Naive thymus-derived CD4-positive, alpha-beta T cell (primary cell): ENCODE measurements around the gene DNASE1L2. TPM values are rescaled to one million over a fixed set of nuclear protein-coding genes. Genes with fewer than 3 reads are reported as not detected.

Experiments
- ATAC-seq: fragments of 150-1000 bp; cut with Tn5 transposase; 2 replicates; pipeline ENCODE4 v1.10.0; 2021; ENCODE audit warnings: mild to moderate bottlenecking, moderate library complexity
- CTCF ChIA-PET: fragments of 350-600 bp; sonication (Branson Sonifier 250); formaldehyde crosslinking; loops from one replicate; lab custom pipeline; 2021; ENCODE audit warnings: antibody characterized with exemption; lab: Charles Lee
- POLR2A ChIA-PET: fragments of 350-600 bp; sonication (Branson Sonifier 250); formaldehyde crosslinking; loops from one replicate; lab custom pipeline; 2021; ENCODE audit warnings: antibody characterized with exemption, inconsistent platforms; lab: Charles Lee
- DNase-seq, 9 donors: peaks; one replicate each; pipeline versions ENCODE4 v3.0.0 to v3.0.0-alpha.2; 2020 to 2022; ENCODE audit warnings: mixed read lengths in 1 of 9
- H3K27ac ChIP-seq: one replicate; pipeline ENCODE4 v1.7.0; 2013; ENCODE audit warnings: mild to moderate bottlenecking, low read depth, low read length, moderate library complexity
- H3K27me3 ChIP-seq, 2 donors: one replicate each; pipeline ENCODE4 v1.7.0; 2013; ENCODE audit warnings: low read length in 2 of 2, mild to moderate bottlenecking in 2 of 2, moderate library complexity in 2 of 2; ENCODE audit not compliant: control insufficient read depth in 2 of 2, insufficient read depth in 2 of 2
- H3K36me3 ChIP-seq, 3 experiments: 1 replicate in 2 of 3; 2 replicates in 1 of 3; pipeline ENCODE4 v1.7.0; 2013; ENCODE audit warnings: low read length in 3 of 3, mild to moderate bottlenecking in 3 of 3, moderate library complexity in 1 of 3; ENCODE audit not compliant: insufficient read depth in 3 of 3, control insufficient read depth in 2 of 3
- H3K4me1 ChIP-seq, 2 donors: one replicate each; pipeline ENCODE4 v1.7.0; 2013; ENCODE audit warnings: low read length in 2 of 2, mild to moderate bottlenecking in 2 of 2, moderate library complexity in 1 of 2; ENCODE audit not compliant: control insufficient read depth in 2 of 2, insufficient read depth in 2 of 2
- H3K4me3 ChIP-seq: 2 replicates; pipeline ENCODE4 v1.7.0; 2013; ENCODE audit warnings: mild to moderate bottlenecking, low read length
- H3K9me3 ChIP-seq, 3 experiments: 1 replicate in 2 of 3; 2 replicates in 1 of 3; pipeline ENCODE4 v1.7.0; 2013; ENCODE audit warnings: low read length in 3 of 3; ENCODE audit not compliant: control insufficient read depth in 2 of 3
- H3K27ac Mint-ChIP-seq, 9 donors: one replicate each; pipeline ENCODE4 v1.8.0; 2020 to 2022; ENCODE audit warnings: mixed read lengths in 9 of 9, mild to moderate bottlenecking in 8 of 9, moderate library complexity in 5 of 9, inconsistent platforms in 2 of 9
- H3K27me3 Mint-ChIP-seq, 5 donors: one replicate each; pipeline ENCODE4 v1.8.0; 2021 to 2022; ENCODE audit warnings: mixed read lengths in 5 of 5, mild to moderate bottlenecking in 1 of 5
- H3K36me3 Mint-ChIP-seq, 5 donors: one replicate each; pipeline ENCODE4 v1.8.0; 2020 to 2022; ENCODE audit warnings: mixed read lengths in 5 of 5, mild to moderate bottlenecking in 3 of 5, inconsistent platforms in 1 of 5
- H3K4me1 Mint-ChIP-seq, 7 donors: one replicate each; pipeline ENCODE4 v1.8.0; 2020 to 2022; ENCODE audit warnings: mixed read lengths in 7 of 7, mild to moderate bottlenecking in 3 of 7, inconsistent platforms in 1 of 7
- H3K4me3 Mint-ChIP-seq, 10 donors: one replicate each; pipeline ENCODE4 v1.8.0; 2020 to 2022; ENCODE audit warnings: mild to moderate bottlenecking in 10 of 10, mixed read lengths in 10 of 10, moderate library complexity in 6 of 10, inconsistent platforms in 2 of 10
- H3K9me3 Mint-ChIP-seq, 11 donors: one replicate each; pipeline ENCODE4 v1.8.0; 2020 to 2022; ENCODE audit warnings: mixed read lengths in 11 of 11, mild to moderate bottlenecking in 4 of 11, inconsistent platforms in 1 of 11, moderate library complexity in 1 of 11
- intact Hi-C, 2 donors: fragments of 100-400 bp; cut with micrococcal nuclease; formaldehyde crosslinking; loops; one replicate each; pipeline ENCODE4 v1.15.1; 2023
- polyA plus RNA-seq, 2 donors: library from polyadenylated mRNA; unstranded; fragments of 300-500 nt; fragmentation: Illumina TruSeq; gene quantifications; one replicate each; pipeline ENCODE4 v1.2.3, GENCODE V29; 2021
- total RNA-seq, 6 experiments: library from RNA in 5 of 6; stranded (reverse) in 5 of 6; gene quantifications; 1 replicate in 5 of 6; 2 replicates in 1 of 6; pipeline ENCODE4 v1.2.3 and lab custom pipeline; 2021 to 2026

The DNASE1L2 gene
- total and polyA plus RNA-seq, 7 experiments from 2014 or later: 0.34 to 3.8 (median 2.2) TPM; not detected in 2

DNA sequence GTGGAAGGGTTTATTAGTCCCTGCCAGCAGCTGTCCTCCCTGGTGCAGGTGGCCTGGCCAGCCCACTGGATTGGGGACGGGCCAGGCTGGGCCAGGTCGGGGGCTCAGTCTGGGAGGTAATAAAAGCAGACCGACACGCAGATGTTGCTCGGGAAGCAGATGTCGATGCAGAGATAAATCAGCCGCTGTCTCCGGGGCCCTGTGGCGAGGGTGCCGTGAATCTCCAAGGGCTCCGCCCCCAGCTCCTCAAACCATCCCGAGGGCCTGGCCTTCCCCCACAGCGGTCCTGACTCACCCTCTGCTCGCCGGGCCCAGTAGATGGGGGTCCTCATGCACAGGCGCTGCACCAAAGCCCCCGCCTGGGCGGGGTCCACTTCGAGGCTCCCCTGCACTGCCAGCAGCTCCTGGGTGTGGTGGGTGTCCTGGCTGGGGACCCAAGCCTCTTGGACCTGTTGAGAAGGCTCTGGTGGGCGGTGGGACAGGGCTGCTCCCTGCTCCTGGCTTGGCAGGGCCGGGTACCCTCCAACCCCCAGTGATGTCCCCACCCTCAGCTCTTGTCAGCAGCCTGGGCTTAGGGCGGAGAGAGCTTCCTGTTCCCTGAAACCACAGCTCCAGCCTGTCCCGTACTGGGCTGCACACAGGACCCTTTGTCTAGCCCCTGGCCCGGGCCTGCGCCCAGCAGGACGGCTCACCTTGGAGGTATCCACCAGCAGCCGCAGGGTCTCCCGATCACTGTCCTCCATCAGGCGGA is 26.8 kb upstream of the DNASE1L2 start:
- ChIA-PET CTCF (interaction anchor here (0.5 to 1.5 kb wide), 2 partner anchors 43 to 82 kb away, joined by 3 read pairs; partner anchors contain the start of gene ECI1), POLR2A (interaction anchor here (1.0 kb wide), 1 partner anchor 16 kb away, joined by 3 read pairs; no protein-coding TSS in a partner anchor)
- no peak for ATAC-seq
- Histone ChIP-seq H3K27me3 (no peaks in the 10 kb centered on the region), H3K36me3 (peaks cover 0 to 37% (median 9%) of the 10 kb centered on the region in 3 experiments), H3K27ac (no peak overlapping the region), H3K4me1 (peaks cover 27% of the 10 kb centered on the region in 2 donors), H3K9me3 (no peaks in the 10 kb centered on the region), H3K4me3 (no peak overlapping the region)
- Mint-ChIP-seq H3K27ac (no peak overlapping the region), H3K4me3 (no peak overlapping the region), H3K4me1 (peaks cover 15 to 42% (median 34%) of the 10 kb centered on the region in 7 donors), H3K9me3 (peaks cover 0 to 3% (median 0%) of the 10 kb centered on the region in 11 donors), H3K36me3 (peaks cover 0 to 10% (median 6%) of the 10 kb centered on the region in 5 donors), H3K27me3 (no peaks in the 10 kb centered on the region)
- intact Hi-C loops: loop anchor here (5.0 to 10.0 kb wide), 2 partner anchors 52 to 55 kb away; partner anchors contain the start of genes RNPS1 (in 1 of the 2) and TRAF7 (in 1 of the 2)
- DNase-seq: no peak

DNA sequence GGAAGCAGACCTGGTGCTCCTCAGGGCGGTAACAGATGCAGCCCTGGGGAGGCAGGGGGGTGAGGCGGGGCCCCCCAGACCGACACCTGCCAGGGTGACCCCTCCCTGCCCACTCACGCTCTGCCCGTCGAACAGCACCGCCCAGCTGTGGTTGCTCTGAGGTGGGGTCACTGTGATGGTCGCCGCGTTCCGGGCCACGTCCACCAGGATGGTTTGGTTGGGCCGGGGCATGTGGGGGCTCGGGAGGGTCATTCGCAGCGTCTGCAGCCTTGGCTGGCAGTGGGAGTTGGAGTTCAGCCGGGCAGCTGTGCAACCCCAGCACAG is 26.3 kb upstream of the DNASE1L2 start:
- Mint-ChIP-seq H3K27ac (no peak overlapping the region), H3K9me3 (peaks cover 0 to 1% (median 0%) of the 10 kb centered on the region in 11 donors), H3K4me1 (peaks cover 11 to 38% (median 30%) of the 10 kb centered on the region in 7 donors), H3K36me3 (peaks cover 0 to 8% (median 6%) of the 10 kb centered on the region in 5 donors), H3K27me3 (no peaks in the 10 kb centered on the region), H3K4me3 (no peak overlapping the region)
- Histone ChIP-seq H3K27ac (no peak overlapping the region), H3K36me3 (peaks cover 0 to 37% (median 9%) of the 10 kb centered on the region in 3 experiments), H3K4me1 (peaks cover 22 to 27% of the 10 kb centered on the region in 2 donors), H3K27me3 (no peaks in the 10 kb centered on the region), H3K9me3 (no peaks in the 10 kb centered on the region), H3K4me3 (no peak overlapping the region)
- no peak for DNase-seq
- CTCF ChIA-PET: interaction anchor here (0.5 to 1.5 kb wide), 2 partner anchors 42 to 82 kb away, joined by 3 read pairs; partner anchors contain the start of gene ECI1
- no peak for ATAC-seq
- intact Hi-C loops: no loop called here
- POLR2A ChIA-PET: interaction anchor here (1.0 kb wide), 1 partner anchor 15 kb away, joined by 3 read pairs; no protein-coding TSS in a partner anchor

DNA sequence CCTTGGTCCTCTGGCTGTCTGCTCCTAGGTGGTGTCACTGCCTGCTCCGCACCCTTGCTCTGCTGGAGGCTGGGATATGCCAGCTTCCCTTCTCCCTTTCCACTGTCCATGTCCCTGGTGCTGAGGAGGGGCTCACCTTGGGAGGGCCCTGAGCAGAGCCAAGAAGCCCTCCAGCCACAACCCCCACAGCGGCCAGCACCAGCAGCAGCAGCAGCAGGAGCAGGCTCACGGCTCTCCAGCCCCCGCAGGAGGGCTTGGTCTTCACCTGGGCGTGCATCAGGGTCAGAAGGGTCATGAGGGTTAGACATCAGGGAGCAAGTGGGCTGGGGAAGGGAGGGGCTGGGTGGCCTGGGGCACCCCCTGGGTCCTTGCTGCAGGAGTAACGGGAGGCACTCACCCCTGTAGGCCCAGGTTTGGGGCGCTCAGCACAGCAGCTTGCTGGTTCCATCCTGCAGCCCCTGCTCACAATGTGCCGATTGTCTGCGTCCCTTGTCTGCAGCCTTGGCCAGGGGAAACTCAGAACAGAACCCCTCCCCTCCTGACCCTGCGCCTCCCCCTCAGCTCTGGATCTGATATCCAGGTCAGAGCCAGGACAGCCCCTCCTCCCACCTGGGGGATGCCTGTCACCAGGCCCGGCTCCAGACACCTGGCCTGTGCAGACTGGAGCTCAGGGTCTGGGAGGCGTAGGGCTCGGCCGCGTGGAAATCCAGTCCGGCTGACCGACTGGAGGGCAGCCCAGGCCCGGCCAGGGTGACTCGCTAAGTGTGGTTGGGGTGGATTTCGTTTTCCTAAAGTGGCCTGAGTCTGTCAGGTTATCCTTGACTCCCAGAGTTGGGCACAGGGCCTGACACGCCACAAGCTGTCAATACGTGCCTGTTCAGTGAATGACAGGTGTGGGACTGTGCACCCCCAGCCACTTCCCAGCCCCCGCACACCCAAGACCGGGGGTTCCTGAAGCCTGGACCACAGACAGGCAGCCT is 25.6 kb upstream of the DNASE1L2 start, which contains the start of gene BRICD5:
TSS of gene BRICD5 (minus strand) at position 478 of the 980 bp plus-strand sequence. CDS start at position 448, 30 bp downstream.
- H3K27ac ChIP-seq: no peak within 1 kb of the TSS
- Mint-ChIP-seq H3K4me3 (no peak within 1 kb of the TSS), H3K27me3 (no peaks in the 10 kb centered on the region), H3K27ac (peak within 1 kb of the TSS in 1 of 9 donors; percentile 28), H3K36me3 (peaks cover 0 to 8% (median 6%) of the 10 kb centered on the region in 5 donors), H3K4me1 (peaks cover 11 to 38% (median 32%) of the 10 kb centered on the region in 7 donors), H3K9me3 (peaks cover 0 to 1% (median 0%) of the 10 kb centered on the region in 11 donors)
- intact Hi-C loops: no loop called here
- ChIA-PET CTCF (interaction anchor here (0.6 to 1.5 kb wide), 2 partner anchors 17 to 41 kb away, joined by 3 read pairs; partner anchors contain the start of gene ECI1), POLR2A (interaction anchor here (1.0 to 1.3 kb wide), 2 partner anchors 14 to 55 kb away, joined by 3 read pairs; partner anchors contain the start of gene TRAF7)
- H3K9me3 ChIP-seq: no peaks in the 10 kb centered on the region
- H3K4me1 ChIP-seq: peaks cover 20 to 27% of the 10 kb centered on the region in 2 donors
- H3K4me3 ChIP-seq: no peak within 1 kb of the TSS
- DNase-seq: no peak
- peaks cover 0 to 37% (median 9%) of the 10 kb centered on the region in 3 experiments for H3K36me3 ChIP-seq
- H3K27me3 ChIP-seq: no peaks in the 10 kb centered on the region
- ATAC-seq: no peak

DNA sequence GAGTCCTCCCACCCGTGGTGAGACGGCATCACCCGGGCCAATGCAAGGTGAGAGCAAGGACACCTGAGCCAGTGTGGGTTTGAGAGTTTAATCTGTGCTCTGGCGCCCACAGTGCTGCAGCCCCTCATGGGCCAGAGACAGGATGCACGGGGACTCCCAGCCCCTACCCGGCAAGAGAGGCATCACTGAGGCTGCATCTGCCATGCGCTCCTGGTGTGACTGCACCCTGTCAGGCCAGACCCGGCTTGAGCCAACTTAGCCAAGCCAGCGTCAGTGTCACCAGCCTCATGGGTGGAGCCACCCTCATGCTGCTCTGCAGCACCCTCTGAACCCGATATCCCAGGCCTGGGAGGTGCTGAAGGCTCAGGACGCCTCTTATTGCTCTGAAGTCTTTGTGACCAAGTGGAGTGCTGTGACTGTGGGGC is 24.3 kb upstream of the DNASE1L2 start:
- Mint-ChIP-seq H3K27me3 (no peaks in the 10 kb centered on the region), H3K36me3 (peaks cover 0 to 7% (median 5%) of the 10 kb centered on the region in 5 donors), H3K27ac (peak overlapping the region in 2 of 9 donors; percentile 12 to 28), H3K4me3 (peak overlapping the region in 4 of 10 donors; percentile 25 to 51 (median 40)), H3K9me3 (peaks cover 0 to 1% (median 0%) of the 10 kb centered on the region in 11 donors), H3K4me1 (peaks cover 11 to 31% (median 25%) of the 10 kb centered on the region in 7 donors)
- DNase-seq (no peak), ATAC-seq (no peak)
- intact Hi-C loops: no loop called here
- Histone ChIP-seq H3K9me3 (no peaks in the 10 kb centered on the region), H3K27me3 (no peaks in the 10 kb centered on the region), H3K27ac (no peak overlapping the region), H3K4me1 (peaks cover 14 to 16% of the 10 kb centered on the region in 2 donors), H3K4me3 (no peak overlapping the region), H3K36me3 (peaks cover 0 to 34% (median 9%) of the 10 kb centered on the region in 3 experiments)
- CTCF ChIA-PET: no interaction called here
- POLR2A ChIA-PET: interaction anchor here (1.3 kb wide), 1 partner anchor 57 kb away, joined by 3 read pairs; the partner anchor contains the start of gene TRAF7

DNA sequence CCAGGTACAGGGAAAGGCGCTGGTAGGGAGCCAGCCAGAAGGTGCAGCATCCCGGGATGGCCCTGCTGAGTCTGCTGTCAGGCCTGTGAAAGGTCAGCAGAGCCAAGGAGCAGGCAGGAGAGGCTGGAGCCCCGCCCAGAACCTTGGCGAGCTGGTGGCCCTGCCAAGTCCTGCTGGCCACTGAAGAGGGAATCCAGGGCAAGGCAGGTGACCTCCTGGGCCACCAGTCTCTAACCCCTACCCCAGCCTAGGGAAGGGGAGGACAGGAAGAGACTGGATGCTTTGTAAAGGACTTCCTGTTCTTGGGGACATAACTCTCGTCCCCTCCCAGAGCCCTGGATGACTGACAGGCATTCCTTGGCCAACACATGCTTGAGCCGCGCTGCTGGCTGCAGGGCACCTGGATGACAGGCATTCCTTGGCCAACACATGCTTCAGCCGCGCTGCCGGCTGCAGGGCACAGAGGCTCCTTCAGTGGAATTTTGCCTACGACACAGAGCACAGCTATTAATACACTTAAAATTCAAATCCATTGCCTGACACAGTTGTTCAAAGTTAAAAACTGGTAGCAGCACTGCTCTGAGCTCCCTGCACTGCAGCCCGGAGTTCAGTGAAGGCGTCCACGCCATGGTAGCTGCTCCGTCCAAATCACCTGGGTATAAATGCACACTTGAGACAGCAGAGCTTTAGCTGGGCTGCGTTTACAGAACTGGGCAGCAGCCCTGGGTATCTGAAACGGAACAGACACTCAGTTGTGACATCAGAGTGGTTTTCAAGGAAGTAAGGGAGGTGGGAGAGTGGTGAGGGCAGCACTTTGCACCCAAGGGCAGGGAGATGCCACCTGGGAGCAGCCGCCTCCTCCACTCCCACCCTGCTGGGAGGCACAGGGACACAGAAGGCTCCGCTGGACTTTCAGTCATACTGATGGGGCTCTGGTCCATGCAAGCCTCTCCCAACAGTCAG is 23.6 kb upstream of the DNASE1L2 start:
- DNase-seq (no peak), ATAC-seq (no peak)
- H3K4me1 ChIP-seq: peaks cover 14 to 16% of the 10 kb centered on the region in 2 donors
- no peak overlapping the region for H3K27ac ChIP-seq
- peaks cover 11 to 24% (median 20%) of the 10 kb centered on the region in 7 donors for H3K4me1 Mint-ChIP-seq
- peaks cover 0 to 1% (median 0%) of the 10 kb centered on the region in 11 donors for H3K9me3 Mint-ChIP-seq
- no peaks in the 10 kb centered on the region for H3K27me3 Mint-ChIP-seq
- CTCF ChIA-PET: no interaction called here
- H3K27me3 ChIP-seq: no peaks in the 10 kb centered on the region
- H3K36me3 ChIP-seq: peaks cover 0 to 27% (median 6%) of the 10 kb centered on the region in 3 experiments
- no peak overlapping the region for H3K4me3 ChIP-seq
- H3K9me3 ChIP-seq: no peaks in the 10 kb centered on the region
- H3K36me3 Mint-ChIP-seq: peaks cover 0 to 4% (median 2%) of the 10 kb centered on the region in 5 donors
- POLR2A ChIA-PET: interaction anchor here (0.9 kb wide), 1 partner anchor 9 kb away, joined by 3 read pairs; no protein-coding TSS in a partner anchor
- intact Hi-C loops: no loop called here
- peak overlapping the region; percentile 65 to 81 (median 76) for H3K4me3 Mint-ChIP-seq
- H3K27ac Mint-ChIP-seq: peak overlapping the region in 5 of 9 donors; percentile 26 to 71 (median 67)
